Choroid plexus epithelial cell (primary cell): ENCODE measurements around the gene PEA15.

Source experiments
- DNase-seq: peaks from one replicate; pipeline ENCODE4 v3.0.0-alpha.2; 2010; ENCODE audit warnings: low read depth
- H3K4me3 ChIP-seq: 2 replicates; pipeline ENCODE4 v1.5.1; 2011; ENCODE audit warnings: low read depth, mild to moderate bottlenecking, control low read depth, low read length, moderate library complexity
- CTCF ChIP-seq: conservative IDR thresholded peaks from 2 replicates; pipeline ENCODE4 v1.5.1; 2011; ENCODE audit warnings: low read depth, mild to moderate bottlenecking, control low read depth, inconsistent platforms, low read length, moderate library complexity

The PEA15 gene

GRCh38 chr1:160161965-160162705 is 43.0 kb upstream of the PEA15 start:
- TF ChIP-seq CTCF = peak; percentile 75
- peak; percentile 69 for DNase-seq
- H3K4me3 ChIP-seq = no peak overlapping the region

- DNase-seq = no peak
- no peak overlapping the region for H3K4me3 ChIP-seq
- no peak for TF ChIP-seq CTCF
Observed at GRCh38 chr1:160162931-160163330, 42.3 kb upstream of the PEA15 start.

- DNase-seq = no peak
- H3K4me3 ChIP-seq = no peak overlapping the region
- no peak for TF ChIP-seq CTCF
Observed at GRCh38 chr1:160163615-160164014, 41.6 kb upstream of the PEA15 start.

GRCh38 chr1:160164121-160164520 is 41.1 kb upstream of the PEA15 start:
- no peak overlapping the region for H3K4me3 ChIP-seq
- no peak for DNase-seq
- TF ChIP-seq CTCF = no peak

GRCh38 chr1:160166166-160166868 is 38.9 kb upstream of the PEA15 start:
- TF ChIP-seq CTCF = no peak
- no peak overlapping the region for H3K4me3 ChIP-seq
- no peak for DNase-seq

- H3K4me3 ChIP-seq = no peak overlapping the region
- no peak for DNase-seq
- TF ChIP-seq CTCF = no peak
Observed at GRCh38 chr1:160167056-160167455, 38.1 kb upstream of the PEA15 start.

- TF ChIP-seq CTCF = peak; percentile 13
- no peak overlapping the region for H3K4me3 ChIP-seq
- no peak for DNase-seq
Observed at GRCh38 chr1:160167580-160167979, 37.6 kb upstream of the PEA15 start.
